COLO829 (cell line): ENCODE measurements around the gene SLC4A1AP.

ENCODE experiments used
- DNase-seq: peaks from one replicate; pipeline ENCODE4 v3.0.0; 2012; ENCODE audit warnings: low spot score

Gene SLC4A1AP

GRCh38 chr2:27721335-27721734 is 57.6 kb downstream of the SLC4A1AP start:
- DNase-seq = no peak

GRCh38 chr2:27721884-27722485 is 58.3 kb downstream of the SLC4A1AP start:
- DNase-seq = no peak

- peak; percentile 59 for DNase-seq
Measured at GRCh38 chr2:27723372-27724144, 59.9 kb downstream of the SLC4A1AP start.

- DNase-seq = no peak
Measured at GRCh38 chr2:27724191-27724590, 60.5 kb downstream of the SLC4A1AP start.

- DNase-seq = no peak
Measured at GRCh38 chr2:27724905-27725701, 61.4 kb downstream of the SLC4A1AP start.

GRCh38 chr2:27727257-27727656 is 63.6 kb downstream of the SLC4A1AP start:
- no peak for DNase-seq

GRCh38 chr2:27728081-27728858 is 64.6 kb downstream of the SLC4A1AP start:
- no peak for DNase-seq

- no peak for DNase-seq
Measured at GRCh38 chr2:27729198-27729597, 65.5 kb downstream of the SLC4A1AP start.

- no peak for DNase-seq
Measured at GRCh38 chr2:27729614-27730013, 65.9 kb downstream of the SLC4A1AP start.

- DNase-seq = no peak
Measured at GRCh38 chr2:27730261-27730662, 66.6 kb downstream of the SLC4A1AP start.

- DNase-seq = no peak
Measured at GRCh38 chr2:27730980-27731691, 67.4 kb downstream of the SLC4A1AP start.

- DNase-seq = no peak
Measured at GRCh38 chr2:27734305-27734704, 70.6 kb downstream of the SLC4A1AP start.

- DNase-seq = no peak
Measured at GRCh38 chr2:27735263-27735904, 71.7 kb downstream of the SLC4A1AP start.

GRCh38 chr2:27736031-27736889 is 72.6 kb downstream of the SLC4A1AP start:
- no peak for DNase-seq

- no peak for DNase-seq
Measured at GRCh38 chr2:27736890-27737204, 73.2 kb downstream of the SLC4A1AP start.

- DNase-seq = no peak
Measured at GRCh38 chr2:27737676-27738348, 74.1 kb downstream of the SLC4A1AP start.

- DNase-seq = no peak
Measured at GRCh38 chr2:27738349-27739057, 74.8 kb downstream of the SLC4A1AP start.

- DNase-seq = no peak
Measured at GRCh38 chr2:27739058-27739373, 75.3 kb downstream of the SLC4A1AP start.

GRCh38 chr2:27741673-27742072 is 78.0 kb downstream of the SLC4A1AP start:
- DNase-seq = no peak
